Measurements from ENCODE around the gene ATP2C2.
"Not testable (repeated sequence)": the region's sequence is repeated elsewhere in the genome, so short reads cannot be mapped to it uniquely, and the experiment has no call there.

Gene ATP2C2

GRCh38 chr16:84392031-84392360 lies 23.7 kb downstream of the ATP2C2 start:
- no peak for DNase-seq (ENCODE audit: low read depth)
- no peak overlapping the region for H3K4me3 ChIP-seq (ENCODE audit: low read depth, low read length)
- TF ChIP-seq CTCF (conservative IDR thresholded peaks at IDR 0.05; ENCODE audit: low read depth, low read length): no peak

DNA sequence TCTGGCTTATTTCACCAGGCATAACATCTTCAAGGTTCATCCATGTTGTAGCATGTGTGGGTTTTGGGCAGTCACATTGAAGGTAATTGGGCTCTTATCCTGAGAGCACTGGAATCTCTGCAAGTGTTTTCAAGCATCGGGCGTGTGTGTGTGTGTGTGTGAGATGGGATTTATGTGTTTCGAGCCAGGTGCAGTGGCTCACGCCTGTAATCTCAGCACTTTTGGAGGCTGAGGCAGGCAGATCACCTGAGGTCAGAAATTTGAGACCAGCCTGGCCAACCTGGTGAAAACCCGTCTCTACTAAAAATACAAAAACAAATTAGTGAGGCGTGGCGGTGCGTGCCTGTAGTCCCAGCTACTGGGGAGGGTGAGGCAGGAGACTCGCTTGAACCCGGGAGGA lies 27.7 kb downstream of the ATP2C2 start:
- H3K4me3 ChIP-seq (ENCODE audit: low read depth, low read length): not testable (repeated sequence)

GRCh38 chr16:84396537-84397008 lies 28.2 kb downstream of the ATP2C2 start:
- DNase-seq (ENCODE audit: low read depth): peak; percentile 13
- H3K4me3 ChIP-seq (ENCODE audit: low read depth, low read length): no peak overlapping the region
- no peak for TF ChIP-seq CTCF (conservative IDR thresholded peaks at IDR 0.05; ENCODE audit: low read depth, low read length)

More for the DNA sequence above, 27.7 kb downstream of the ATP2C2 start:
- DNase-seq (ENCODE audit: low read depth): not testable (repeated sequence)

- DNase-seq (ENCODE audit: low read depth): no peak
- TF ChIP-seq CTCF (conservative IDR thresholded peaks at IDR 0.05; ENCODE audit: low read depth, low read length): peak; percentile 30
These were observed 28.8 kb downstream of the ATP2C2 start for GRCh38 chr16:84397090-84397489.

GRCh38 chr16:84398701-84399100 lies 30.4 kb downstream of the ATP2C2 start:
- no peak for TF ChIP-seq CTCF (conservative IDR thresholded peaks at IDR 0.05; ENCODE audit: low read depth, low read length)
- H3K4me3 ChIP-seq (ENCODE audit: low read depth, low read length): no peak overlapping the region
- no peak for DNase-seq (ENCODE audit: low read depth)

More at GRCh38 chr16:84397090-84397489, 28.8 kb downstream of the ATP2C2 start:
- no peak overlapping the region for H3K4me3 ChIP-seq (ENCODE audit: low read depth, low read length)

DNA sequence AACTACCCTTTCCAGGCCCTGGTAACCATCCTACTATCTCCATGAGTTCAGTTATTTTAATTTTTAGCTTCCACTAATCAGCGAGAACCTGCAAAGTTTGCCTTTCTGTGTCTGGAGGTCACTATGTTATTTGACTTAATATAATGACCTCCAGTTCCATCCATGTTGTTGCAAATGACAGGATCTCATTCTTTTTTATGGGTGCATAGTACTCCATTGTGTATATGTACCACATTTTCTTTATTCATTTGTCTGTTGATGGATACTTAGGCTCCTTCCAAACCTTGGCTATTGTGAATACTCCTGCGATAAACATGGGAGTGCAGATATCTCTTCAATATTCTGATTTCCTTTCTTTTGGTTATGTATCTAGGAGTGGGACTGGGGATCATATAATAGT lies 31.6 kb downstream of the ATP2C2 start:
- not testable (repeated sequence) for DNase-seq (ENCODE audit: low read depth); H3K4me3 ChIP-seq (ENCODE audit: low read depth, low read length)

- H3K4me3 ChIP-seq (ENCODE audit: low read depth, low read length); DNase-seq (ENCODE audit: low read depth): not testable (repeated sequence)
These were observed 35.1 kb downstream of the ATP2C2 start for GRCh38 chr16:84403435-84403834.

- no peak for DNase-seq (ENCODE audit: low read depth)
- no peak for TF ChIP-seq CTCF (conservative IDR thresholded peaks at IDR 0.05; ENCODE audit: low read depth, low read length)
- H3K4me3 ChIP-seq (ENCODE audit: low read depth, low read length): no peak overlapping the region
These were observed 36.0 kb downstream of the ATP2C2 start for GRCh38 chr16:84404324-84404723.
